NCI-H526 (cell line): ENCODE data around the gene GDNF.
A peak's percentile ranks its signal among the peaks of the same experiment; 100 is the strongest.
"Not testable (repeated sequence)": the region's sequence is repeated elsewhere in the genome, so short reads cannot be mapped to it uniquely, and the experiment has no call there.

Experiments
- DNase-seq, 2 experiments: peaks; one replicate each; lab custom pipeline; 2025; lab: John Stamatoyannopoulos, UW

Gene GDNF

GRCh38 chr5:37781409-37781808, 58.4 kb downstream of the GDNF start:
- DNase-seq, result not testable (repeated sequence)

- no peak for DNase-seq
These were observed 62.3 kb downstream of the GDNF start for GRCh38 chr5:37777432-37778130.

GRCh38 chr5:37776826-37777225, 63.0 kb downstream of the GDNF start:
- DNase-seq, result no peak

GRCh38 chr5:37774912-37775483, 64.8 kb downstream of the GDNF start:
- DNase-seq, result peak in 1 of 2 experiments; percentile 44

- DNase-seq, result no peak
These were observed 66.0 kb downstream of the GDNF start for GRCh38 chr5:37773809-37774208.

- DNase-seq, result no peak
These were observed 67.6 kb downstream of the GDNF start for GRCh38 chr5:37772255-37772654.

GRCh38 chr5:37771731-37772130, 68.1 kb downstream of the GDNF start:
- DNase-seq, result no peak

GRCh38 chr5:37771203-37771611, 68.6 kb downstream of the GDNF start:
- DNase-seq, result no peak

GRCh38 chr5:37770786-37771185, 69.1 kb downstream of the GDNF start:
- no peak for DNase-seq

- DNase-seq, result no peak
These were observed 70.0 kb downstream of the GDNF start for GRCh38 chr5:37769840-37770239.

- DNase-seq, result no peak
These were observed 70.7 kb downstream of the GDNF start for GRCh38 chr5:37769108-37769507.

- no peak for DNase-seq
These were observed 71.5 kb downstream of the GDNF start for GRCh38 chr5:37768371-37768770.

GRCh38 chr5:37767961-37768360, 71.9 kb downstream of the GDNF start:
- DNase-seq, result no peak

GRCh38 chr5:37767251-37767650, 72.6 kb downstream of the GDNF start:
- DNase-seq, result no peak
